Measurements from ENCODE around the gene RYR3. TPM values are rescaled to one million over a fixed set of nuclear protein-coding genes. Genes with fewer than 3 reads are reported as not detected.

RYR3 gene
- total RNA-seq, 2 experiments from 2014 or later: not detected

DNA sequence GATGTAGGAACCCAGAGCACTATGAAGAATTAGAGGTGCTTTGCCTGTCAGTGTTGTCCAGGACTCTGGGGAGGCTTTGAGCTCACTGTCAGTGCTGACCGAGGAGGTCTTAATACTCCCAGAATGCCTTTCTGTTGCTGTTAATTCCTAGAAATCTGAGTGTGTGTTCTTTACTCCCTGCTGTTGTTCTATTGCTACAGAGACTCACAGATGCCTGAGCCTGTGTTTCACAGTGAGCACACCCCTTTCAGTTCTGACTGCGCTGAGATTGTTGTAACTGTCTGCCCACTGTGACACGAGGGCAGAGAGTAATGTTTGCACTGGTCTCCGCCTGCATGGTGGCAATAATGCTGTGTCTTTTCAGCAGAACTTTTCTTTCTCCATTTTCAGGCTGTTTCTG, 162.9 kb downstream of the RYR3 start:
- no peak for ATAC-seq
- TF ChIP-seq, protein P1, sequence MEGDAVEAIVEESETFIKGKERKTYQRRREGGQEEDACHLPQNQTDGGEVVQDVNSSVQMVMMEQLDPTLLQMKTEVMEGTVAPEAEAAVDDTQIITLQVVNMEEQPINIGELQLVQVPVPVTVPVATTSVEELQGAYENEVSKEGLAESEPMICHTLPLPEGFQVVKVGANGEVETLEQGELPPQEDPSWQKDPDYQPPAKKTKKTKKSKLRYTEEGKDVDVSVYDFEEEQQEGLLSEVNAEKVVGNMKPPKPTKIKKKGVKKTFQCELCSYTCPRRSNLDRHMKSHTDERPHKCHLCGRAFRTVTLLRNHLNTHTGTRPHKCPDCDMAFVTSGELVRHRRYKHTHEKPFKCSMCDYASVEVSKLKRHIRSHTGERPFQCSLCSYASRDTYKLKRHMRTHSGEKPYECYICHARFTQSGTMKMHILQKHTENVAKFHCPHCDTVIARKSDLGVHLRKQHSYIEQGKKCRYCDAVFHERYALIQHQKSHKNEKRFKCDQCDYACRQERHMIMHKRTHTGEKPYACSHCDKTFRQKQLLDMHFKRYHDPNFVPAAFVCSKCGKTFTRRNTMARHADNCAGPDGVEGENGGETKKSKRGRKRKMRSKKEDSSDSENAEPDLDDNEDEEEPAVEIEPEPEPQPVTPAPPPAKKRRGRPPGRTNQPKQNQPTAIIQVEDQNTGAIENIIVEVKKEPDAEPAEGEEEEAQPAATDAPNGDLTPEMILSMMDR (IDR thresholded peaks at IDR 0.05): no peak
- Mint-ChIP-seq H3K27me3 (peaks cover 3% of the 10 kb centered on the region), H3K4me1 (ENCODE audit: low read depth) (no peaks in the 10 kb centered on the region), H3K36me3 (ENCODE audit: low read depth) (no peaks in the 10 kb centered on the region), H3K9me3 (peaks cover 2% of the 10 kb centered on the region), H3K27ac (no peak overlapping the region), H3K4me3 (no peak overlapping the region)
- ChIA-PET CTCF (no interaction called here), POLR2A (no interaction called here)
- intact Hi-C loops (cut with micrococcal nuclease): no loop called here
- no peak for DNase-seq

DNA sequence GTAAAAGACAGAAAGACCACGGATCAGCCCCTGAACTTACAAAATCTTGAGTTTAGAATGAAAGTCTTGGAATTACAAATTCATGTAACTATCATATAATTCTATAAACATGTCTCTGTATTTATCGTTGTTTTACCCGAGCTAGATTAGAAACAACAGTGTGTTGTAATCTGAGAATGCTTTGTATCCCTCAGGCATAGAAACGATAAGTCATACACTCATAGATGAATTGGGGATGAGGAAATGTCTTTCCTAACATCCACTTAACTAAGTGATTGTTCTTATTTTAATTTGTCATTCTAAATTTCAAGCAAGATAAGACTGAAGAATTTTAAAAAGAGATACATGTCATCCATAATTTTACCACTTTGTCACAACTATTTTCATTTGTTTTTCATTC, 165.3 kb downstream of the RYR3 start:
- no peak overlapping the region for H3K27ac Mint-ChIP-seq
- peaks cover 5% of the 10 kb centered on the region for H3K9me3 Mint-ChIP-seq
- peaks cover 3% of the 10 kb centered on the region for H3K27me3 Mint-ChIP-seq
- H3K4me3 Mint-ChIP-seq: no peak overlapping the region
- no peaks in the 10 kb centered on the region for H3K36me3 Mint-ChIP-seq (ENCODE audit: low read depth)
- no peak for DNase-seq
- no peak for ATAC-seq
- TF ChIP-seq, protein P1 (IDR thresholded peaks at IDR 0.05): no peak
- intact Hi-C loops (cut with micrococcal nuclease): no loop called here
- H3K4me1 Mint-ChIP-seq (ENCODE audit: low read depth): no peaks in the 10 kb centered on the region
- CTCF ChIA-PET: no interaction called here
- POLR2A ChIA-PET: no interaction called here

DNA sequence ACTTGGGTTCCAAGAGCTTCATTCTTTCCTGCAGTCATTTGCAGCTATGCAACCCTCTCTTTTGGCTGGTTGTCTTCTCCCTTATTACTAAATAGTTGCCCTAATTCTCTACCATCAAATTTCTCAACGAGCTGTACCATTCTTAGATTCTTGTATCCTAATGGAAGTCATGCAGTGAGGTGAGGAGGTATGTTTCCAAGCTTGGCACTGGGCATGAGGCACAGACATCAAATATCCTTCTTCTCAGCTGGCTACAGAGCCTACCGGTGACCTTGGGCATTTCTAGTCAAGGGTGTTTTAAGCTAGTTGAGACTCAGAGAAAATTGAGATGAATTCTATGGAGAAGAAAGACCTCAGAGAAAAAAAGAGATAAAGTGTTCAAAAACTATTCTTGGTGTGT, 166.1 kb downstream of the RYR3 start:
- DNase-seq (no peak), ATAC-seq (no peak)
- TF ChIP-seq, protein P1 (IDR thresholded peaks at IDR 0.05): no peak
- intact Hi-C loops (cut with micrococcal nuclease): no loop called here
- H3K36me3 Mint-ChIP-seq (ENCODE audit: low read depth): no peaks in the 10 kb centered on the region
- H3K4me1 Mint-ChIP-seq (ENCODE audit: low read depth): no peaks in the 10 kb centered on the region
- POLR2A ChIA-PET: no interaction called here
- H3K9me3 Mint-ChIP-seq: peaks cover 5% of the 10 kb centered on the region
- H3K27me3 Mint-ChIP-seq: peaks cover 3% of the 10 kb centered on the region
- CTCF ChIA-PET: no interaction called here
- no peak overlapping the region for H3K27ac Mint-ChIP-seq
- no peak overlapping the region for H3K4me3 Mint-ChIP-seq

DNA sequence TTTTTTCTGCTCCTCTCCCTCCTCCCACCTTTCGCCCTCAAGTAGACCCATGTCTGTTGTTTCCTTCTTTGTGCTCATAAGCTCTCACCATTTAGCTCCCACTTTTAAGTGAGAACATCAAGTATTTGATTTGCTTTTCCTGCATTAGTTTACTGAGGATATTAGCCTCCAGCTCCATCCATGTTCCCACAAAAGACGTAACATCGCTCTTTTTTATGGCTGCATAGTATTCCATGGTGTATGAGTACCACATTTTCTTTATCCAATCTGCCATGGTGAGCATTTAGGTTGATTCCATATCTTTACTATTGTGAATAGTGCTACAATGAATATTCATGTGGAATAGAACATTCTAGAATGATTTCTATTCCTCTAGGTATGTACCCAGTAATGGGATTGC, 178.6 kb downstream of the RYR3 start:
- no peak overlapping the region for H3K4me3 Mint-ChIP-seq
- DNase-seq (no peak), ATAC-seq (no peak)
- ChIA-PET CTCF (no interaction called here), POLR2A (no interaction called here)
- no peaks in the 10 kb centered on the region for H3K9me3 Mint-ChIP-seq
- TF ChIP-seq, protein P1 (IDR thresholded peaks at IDR 0.05): no peak
- no peak overlapping the region for H3K27ac Mint-ChIP-seq
- no peaks in the 10 kb centered on the region for H3K4me1 Mint-ChIP-seq (ENCODE audit: low read depth)
- no peaks in the 10 kb centered on the region for H3K36me3 Mint-ChIP-seq (ENCODE audit: low read depth)
- intact Hi-C loops (cut with micrococcal nuclease): no loop called here
- peaks cover 1% of the 10 kb centered on the region for H3K27me3 Mint-ChIP-seq

DNA sequence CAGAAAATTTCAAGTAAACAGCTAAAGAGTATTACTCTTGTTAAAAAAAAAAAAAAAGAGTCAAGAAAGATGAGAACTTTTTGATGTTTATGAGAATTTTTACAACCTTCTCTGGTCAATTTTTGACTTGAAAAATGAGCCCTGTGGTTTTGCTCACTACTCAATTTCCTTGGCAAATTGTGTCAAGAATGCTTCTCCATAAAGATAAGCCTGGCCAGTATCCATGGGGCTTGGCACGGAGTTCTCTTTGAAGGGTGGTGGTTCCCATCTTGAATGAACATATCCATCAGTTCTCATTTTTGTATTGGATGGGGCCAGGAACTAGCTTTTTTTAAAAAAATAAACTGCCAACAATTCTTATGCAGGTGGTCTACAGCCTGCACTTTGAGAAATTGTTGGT, 179.9 kb downstream of the RYR3 start:
- intact Hi-C loops (cut with micrococcal nuclease): no loop called here
- POLR2A ChIA-PET: no interaction called here
- CTCF ChIA-PET: interaction anchor here (1.0 kb wide), 1 partner anchor 16 kb away, joined by 3 read pairs; no protein-coding TSS in a partner anchor

More for the DNA sequence above, 179.9 kb downstream of the RYR3 start:
- peaks cover 1% of the 10 kb centered on the region for H3K27me3 Mint-ChIP-seq
- DNase-seq (no peak), ATAC-seq (no peak)
- no peak overlapping the region for H3K4me3 Mint-ChIP-seq
- H3K9me3 Mint-ChIP-seq: no peaks in the 10 kb centered on the region
- no peaks in the 10 kb centered on the region for H3K36me3 Mint-ChIP-seq (ENCODE audit: low read depth)
- no peaks in the 10 kb centered on the region for H3K4me1 Mint-ChIP-seq (ENCODE audit: low read depth)
- H3K27ac Mint-ChIP-seq: no peak overlapping the region
- TF ChIP-seq, protein P1 (IDR thresholded peaks at IDR 0.05): no peak
